Measurements from ENCODE around the gene UTP25.
"Not testable (repeated sequence)": the region's sequence is repeated elsewhere in the genome, so short reads cannot be mapped to it uniquely, and the experiment has no call there.

The UTP25 gene, protein sequence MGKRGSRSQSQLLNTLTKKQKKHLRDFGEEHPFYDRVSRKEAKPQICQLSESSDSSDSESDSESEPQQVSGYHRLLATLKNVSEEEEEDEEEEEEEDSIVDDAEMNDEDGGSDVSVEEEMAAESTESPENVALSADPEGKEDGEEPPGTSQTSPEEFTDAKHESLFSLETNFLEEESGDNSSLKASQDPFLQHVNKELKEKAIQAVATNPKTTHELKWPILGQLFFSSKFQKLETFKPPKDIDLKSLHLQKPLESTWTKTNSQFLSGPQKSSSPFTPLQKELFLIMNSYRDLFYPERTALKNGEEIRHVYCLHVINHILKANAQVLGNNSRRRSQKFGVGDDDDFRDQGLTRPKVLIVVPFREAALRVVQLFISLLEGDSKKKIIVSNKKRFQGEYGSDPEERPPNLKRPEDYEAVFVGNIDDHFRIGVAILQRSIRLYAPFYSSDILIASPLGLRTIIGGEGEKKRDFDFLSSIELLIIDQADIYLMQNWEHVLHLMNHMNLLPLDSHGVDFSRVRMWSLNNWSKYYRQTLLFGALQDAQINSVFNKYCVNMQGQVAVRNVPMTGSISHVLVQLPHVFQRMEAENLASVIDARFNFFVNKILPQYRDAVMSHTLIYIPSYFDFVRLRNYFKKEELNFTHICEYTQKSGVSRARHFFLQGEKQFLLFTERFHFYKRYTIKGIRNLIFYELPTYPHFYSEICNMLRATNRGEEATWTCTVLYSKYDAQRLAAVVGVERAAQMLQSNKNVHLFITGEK

DNA sequence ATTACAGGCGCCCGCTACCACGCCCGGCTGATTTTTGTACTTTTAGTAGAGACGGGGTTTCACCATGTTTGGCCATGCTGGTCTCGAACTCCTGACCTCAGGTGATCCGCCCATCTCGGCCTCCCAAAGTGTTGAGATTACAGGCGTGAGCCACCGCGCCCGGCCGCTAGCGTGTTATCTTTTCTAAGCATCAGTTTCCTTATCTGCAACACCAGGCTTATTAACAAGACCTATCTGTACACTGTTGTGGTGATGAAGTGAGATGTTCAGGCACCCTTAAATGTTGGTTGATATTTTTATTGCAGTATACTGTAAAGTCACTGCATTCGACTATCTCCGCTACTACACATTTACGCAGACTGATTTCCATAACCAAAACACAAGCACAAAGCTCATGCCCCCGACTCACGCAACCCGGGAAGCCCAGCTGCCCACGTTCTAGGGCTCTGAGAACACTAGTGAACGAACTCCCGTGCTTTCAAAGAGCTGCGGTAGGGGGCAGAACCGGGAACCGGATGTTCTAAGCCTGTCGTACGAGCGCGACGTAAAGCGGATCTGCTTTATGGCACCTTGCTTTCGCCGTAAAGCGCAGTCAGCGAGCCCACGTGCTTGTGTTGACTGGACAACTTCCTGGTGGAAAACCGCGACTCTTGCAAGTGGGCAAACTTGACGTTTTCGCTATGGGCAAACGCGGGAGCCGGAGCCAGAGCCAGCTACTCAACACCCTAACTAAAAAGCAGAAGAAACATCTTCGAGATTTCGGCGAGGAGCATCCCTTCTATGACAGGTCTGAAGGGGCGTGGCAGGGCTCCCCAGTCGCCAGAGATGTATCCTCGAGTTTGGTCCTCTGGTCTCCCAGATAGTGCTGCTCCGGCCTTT is at the start of gene UTP25:
Gene UTP25 (plus strand): TSS at position 589 of the 879 bp plus-strand sequence. CDS start 92 bp downstream, at position 681.
- peak; percentile 65 for DNase-seq (ENCODE audit: low read depth)

DNA sequence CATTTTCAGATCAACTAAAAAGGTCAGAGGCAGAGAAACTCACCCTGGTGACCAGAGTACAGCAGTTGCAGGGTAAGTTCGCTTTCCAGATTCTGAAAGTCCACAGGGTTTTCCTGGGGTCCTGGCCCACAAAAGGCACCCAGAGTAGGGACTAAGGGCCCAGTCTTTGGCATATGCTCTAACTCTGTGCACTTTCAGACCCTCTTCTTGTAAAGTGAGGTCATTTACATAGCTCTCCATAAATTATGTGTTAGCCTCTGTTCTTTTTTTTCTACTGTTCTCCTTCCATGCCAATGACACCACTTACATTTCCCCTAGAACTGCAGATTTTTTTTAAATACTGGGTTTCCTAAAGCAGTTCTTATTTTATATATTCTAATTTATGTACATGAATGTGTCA is 49.7 kb upstream of the UTP25 start:
- DNase-seq (ENCODE audit: low read depth) = no peak

DNA sequence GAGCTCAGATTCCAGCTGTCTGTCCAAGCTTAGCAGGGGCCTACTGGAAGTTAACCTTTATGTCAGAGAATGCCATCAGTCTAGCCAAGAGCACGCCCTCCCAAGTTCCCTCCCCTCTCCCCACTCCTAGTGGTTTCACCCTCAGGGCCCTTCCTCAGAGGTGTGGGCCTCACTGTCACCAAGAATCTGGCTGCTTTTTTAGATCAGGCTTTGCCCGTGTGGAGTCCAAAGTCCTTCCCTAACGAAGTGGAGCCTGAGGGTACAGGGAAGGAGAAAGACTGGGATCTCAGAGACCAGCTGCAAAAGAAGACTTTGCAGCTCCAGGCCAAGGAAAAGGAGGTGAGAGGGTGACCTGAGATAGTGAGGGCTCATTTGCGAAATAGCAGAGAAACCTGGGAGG is 47.5 kb upstream of the UTP25 start:
- DNase-seq (ENCODE audit: low read depth) = no peak

DNA sequence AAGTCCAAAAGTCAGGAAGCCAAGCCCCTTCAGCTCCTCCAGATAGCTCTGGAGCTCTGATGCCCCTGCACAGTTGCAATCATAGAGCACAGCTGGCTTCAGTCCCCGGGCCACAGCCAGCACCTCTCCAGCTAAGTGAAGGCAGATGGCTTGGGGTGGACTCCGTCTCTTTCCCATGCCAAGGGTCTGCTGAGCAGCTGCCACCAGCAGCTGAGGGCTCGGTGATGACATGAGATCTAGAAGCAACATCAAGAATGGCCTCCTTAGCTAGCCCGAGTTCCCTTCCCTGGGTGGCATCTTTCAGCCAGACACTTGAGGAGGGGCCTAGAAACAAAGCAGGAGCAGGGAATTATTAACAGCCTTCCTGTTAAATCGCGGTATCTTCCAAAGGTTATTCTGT is 44.4 kb upstream of the UTP25 start:
- no peak for DNase-seq (ENCODE audit: low read depth)

DNA sequence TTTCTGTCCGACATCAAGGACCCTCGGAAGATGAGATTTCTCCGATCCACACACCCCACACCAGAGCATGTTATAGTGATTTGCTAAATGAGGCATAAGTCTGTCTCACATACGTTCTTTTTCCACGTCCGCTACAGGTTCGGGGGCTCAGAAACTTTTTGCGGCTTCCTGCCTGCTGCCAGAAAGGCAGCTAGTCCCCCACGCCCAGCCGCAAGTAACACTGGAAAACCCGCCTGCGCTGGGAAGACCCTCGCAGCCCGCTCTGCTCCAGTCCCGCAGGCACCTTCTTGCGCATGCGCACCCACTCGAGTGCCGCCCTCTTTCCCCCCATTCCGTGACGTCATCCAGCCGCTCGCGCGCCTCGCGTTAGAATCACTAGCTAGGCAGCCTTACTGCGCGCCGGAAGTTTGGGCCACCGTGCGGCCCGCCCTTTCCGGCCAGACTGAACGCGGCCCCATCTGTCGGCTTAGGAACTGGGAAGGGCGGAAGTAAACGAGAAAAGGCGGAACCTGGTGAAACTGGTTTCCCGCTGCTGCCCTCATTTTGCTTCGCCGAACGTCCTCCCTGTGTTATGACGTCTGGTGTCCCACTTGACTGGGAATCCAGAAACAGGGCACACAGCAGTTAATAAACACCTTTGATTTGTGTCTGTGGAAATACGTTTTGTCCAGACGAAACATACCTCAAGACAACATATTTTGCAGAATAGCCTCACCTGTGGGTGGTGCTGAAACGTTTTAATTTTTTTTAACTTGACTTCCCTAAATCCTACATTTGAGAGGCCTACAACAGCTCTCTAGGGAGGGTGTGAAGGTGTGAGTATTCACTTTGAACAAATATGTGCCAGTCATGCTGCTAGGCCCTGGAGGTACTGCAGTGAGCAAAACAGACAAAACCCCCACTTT is 43.3 kb upstream of the UTP25 start, which contains the start of gene C1orf74:
Gene C1orf74 (minus strand): TSS at position 295 of the 905 bp plus-strand sequence. CDS start 925 bp downstream, outside the sequence.
- DNase-seq (ENCODE audit: low read depth) = peak; percentile 100

DNA sequence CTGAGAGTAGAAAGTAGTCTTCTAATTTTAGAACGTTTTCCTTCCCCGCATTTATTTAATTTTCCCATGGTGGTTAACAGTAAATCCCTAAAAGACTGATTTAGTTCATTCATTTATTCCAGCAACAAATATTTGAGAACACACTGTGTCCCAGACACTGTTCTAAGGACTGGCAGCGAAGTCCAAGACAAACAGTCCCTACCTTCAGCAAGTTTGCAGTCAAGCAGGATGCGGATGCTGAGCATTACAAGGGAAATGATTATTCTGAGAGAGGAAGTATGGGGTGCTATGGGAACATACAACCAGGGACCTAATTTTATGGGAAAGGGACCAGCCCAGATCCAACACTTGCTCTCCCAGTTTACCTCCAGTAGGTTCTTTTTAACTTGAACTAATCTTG is 42.2 kb upstream of the UTP25 start:
- no peak for DNase-seq (ENCODE audit: low read depth)

DNA sequence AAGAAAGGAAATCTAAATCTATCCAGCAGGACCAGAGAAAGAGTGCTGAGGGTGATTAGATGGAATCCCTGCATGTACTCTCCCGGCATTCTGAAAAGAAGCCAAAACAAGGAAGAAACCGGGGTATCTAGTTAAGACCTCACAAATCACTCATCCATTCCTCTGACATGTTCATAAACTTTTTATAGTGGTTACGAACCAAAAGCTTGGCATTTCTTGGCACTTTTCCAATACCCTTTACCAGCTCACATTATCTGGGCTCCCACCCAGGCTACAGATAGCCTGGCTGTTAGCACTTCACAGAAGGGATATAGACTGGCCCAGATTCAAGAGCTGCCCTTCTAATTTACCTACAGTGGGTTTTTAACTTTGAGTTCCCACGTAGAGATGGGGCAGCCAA is 41.6 kb upstream of the UTP25 start:
- DNase-seq (ENCODE audit: low read depth) = no peak

DNA sequence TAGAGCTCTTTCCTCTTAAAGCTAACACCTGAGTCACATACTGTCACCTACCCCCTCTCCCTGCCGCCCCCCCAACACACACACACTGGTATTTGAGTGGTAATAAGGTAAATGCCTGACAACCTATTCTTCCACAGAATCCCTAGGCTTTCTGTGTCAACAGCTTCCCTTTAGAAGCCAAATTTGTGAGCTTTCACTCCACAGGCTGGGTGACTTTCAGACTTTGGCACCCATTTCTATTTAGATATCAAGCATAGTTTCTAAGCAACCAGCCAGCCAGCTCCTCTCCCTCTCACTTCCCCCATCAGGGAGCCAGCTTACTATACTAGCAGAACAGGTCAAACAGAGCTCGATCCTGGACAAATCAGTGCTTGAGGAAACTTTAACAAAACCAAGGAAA is 40.2 kb upstream of the UTP25 start:
- DNase-seq (ENCODE audit: low read depth) = no peak

DNA sequence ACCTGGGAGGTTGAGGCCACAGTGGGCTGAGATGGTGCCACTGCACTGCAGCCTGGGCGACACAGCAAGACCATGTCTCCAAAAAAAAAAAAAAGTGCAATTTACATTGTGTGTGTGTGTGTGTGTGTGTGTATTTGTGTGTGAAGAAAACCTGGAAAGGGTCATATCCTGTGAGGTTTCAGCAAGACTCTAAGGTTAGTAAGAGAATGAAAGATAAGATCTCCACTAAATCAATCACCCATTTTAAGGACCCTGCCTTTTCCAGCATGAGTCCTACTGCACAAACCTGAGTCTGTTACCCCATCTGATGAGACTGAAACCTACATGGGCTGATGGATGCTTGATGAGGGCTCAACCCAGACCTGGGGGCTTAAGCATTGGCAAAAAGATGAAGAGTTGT is 38.5 kb upstream of the UTP25 start:
- no peak for DNase-seq (ENCODE audit: low read depth)

DNA sequence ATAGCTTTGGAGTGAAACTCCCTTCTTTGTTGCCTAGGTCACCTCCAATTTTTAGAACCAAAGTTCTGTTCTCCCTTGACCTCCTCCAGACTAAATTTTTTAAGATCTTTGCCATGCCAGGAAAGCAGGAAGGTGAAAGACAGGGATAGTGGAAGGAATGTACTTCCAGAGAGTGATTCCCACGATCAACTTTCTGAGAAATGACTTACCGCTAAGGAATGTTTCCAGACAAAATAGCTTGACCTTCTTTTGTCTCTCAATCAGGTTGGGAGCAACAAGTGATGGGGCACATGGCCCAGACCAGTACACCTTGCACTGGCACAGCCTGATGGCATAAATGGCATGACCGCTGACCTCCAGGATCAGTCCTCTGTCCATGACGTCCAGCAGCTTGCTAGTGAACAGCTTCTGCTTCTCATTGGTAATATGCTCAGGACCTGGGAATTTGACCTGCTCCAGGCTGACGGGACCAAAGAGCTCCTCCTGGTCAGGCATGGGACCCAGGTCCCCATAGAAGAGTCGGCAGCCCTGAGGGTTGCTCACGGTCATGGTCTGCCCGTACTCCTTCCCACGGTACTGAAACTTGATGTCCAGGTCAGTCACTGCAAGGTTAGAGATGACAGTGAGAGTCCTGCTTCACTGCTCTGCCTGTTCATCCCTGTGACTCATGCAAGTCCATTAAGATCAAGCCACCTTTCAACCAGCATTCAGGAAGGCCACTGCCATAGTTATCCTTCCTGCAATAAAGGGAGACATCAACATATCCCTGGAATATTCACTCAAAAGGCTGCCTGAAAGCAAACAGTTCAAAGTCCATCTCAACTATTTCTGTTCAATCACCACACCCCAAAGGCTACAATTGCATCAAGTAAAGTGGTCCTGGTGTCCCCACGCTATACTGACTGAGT is 37.2 kb upstream of the UTP25 start:
- DNase-seq (ENCODE audit: low read depth) = no peak

DNA sequence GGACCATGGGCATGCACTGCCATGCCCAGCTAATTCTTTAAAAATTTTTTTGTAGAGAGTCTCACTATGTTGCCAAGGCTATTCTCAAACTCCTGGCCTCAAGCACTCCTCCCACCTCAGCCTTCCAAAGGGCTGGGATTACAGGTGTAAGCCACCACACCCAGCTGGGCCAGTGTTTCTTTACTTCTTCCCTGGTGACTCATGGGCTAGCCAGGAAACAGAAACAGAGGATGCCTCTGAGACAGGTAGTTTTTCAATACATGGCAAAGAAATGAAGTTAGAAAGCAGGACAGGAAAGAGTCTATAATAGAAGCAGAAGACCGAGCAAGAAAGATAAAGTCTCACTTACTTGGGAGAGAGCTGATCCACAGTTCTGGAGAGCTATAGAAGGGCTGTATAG is 35.9 kb upstream of the UTP25 start:
- no peak for DNase-seq (ENCODE audit: low read depth)

DNA sequence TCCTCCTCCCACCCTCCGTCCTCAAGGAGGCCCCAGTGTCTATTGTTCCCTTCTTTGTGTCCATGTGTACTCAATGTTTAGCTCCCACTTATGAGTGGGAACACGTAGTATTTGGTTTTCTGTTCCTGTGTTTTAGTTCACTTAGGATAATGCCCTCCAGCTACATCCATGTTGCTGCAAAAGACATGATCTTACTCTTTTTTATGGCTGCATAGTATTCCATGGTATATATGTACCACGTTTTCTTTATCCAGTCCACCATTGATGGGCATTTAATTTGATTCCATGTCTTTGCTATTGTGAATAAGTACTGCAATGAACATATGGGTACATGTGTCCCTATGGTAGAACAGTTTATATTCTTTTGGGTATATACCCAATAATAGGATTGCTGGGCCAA is 34.1 kb upstream of the UTP25 start:
- DNase-seq (ENCODE audit: low read depth) = not testable (repeated sequence)

DNA sequence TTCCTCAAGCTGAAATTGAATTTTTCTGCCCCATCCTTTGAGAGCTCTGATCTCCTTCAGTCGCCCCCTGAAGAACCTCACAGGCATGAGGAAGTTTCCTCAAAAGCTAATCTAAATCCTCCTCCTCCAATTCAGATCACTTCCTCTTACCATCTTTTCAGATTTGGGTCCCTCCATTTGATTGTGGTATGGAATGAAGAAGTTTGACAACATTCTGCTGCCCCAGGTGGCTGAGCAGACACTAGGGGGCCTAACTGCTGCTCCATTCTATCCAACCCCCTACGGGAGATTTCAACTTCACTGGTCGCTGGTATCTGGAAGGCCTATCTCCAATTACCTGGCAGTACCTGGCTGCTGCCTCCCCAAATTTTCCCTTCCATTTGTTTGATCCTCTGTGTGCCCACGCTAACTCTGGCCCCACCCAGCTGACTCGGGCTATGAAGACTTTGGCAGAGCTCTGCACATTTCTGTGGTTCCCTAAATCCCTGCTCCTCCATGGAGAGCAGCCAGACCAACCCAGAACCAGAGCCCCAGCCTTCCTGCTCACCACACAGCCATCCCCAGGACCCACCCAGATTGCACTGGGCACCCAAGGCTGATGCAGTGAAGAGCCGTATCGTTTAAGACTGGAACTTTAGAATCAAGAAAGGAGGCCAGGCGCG is 29.7 kb upstream of the UTP25 start:
- DNase-seq (ENCODE audit: low read depth) = no peak

DNA sequence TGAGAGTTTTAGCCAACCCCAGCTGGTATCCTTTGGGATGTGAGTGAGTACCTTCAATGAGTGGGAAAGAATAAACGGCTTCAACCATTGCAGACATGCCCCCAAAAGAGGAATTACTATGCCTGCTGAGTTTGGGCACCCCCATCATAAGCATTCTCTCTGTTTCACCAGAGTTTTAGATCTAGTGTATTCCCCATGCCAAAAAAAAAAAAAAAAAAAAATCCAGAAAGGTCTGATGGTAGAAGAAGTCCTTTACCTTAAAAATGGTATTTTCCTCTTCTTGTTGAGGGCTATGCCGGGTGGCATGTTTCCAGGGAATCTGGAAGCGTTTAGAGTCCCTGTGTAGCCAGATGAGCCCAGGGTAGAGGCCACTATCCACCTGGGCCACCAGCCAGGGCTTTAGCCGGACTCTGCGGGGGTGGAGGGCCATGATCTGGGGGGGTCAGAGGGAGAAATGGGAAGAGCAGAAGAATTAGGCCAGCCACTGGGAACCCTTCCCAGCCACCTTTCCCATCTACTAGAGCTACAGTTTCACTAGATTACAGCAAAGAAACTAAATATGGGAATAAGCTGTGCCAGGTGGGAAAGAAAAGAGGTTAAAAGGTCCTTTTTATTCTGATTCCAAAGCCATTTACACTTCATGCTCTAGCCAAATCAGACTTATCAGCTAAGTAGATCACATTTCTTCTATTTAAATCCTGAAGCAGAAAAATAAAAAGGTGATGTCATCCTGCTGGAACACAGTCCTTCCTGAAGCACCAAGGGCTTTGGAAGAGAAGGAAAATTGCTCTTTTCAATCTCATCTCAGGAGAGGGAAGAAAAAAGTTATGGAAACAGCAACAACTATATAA is 26.6 kb upstream of the UTP25 start:
- DNase-seq (ENCODE audit: low read depth) = no peak

DNA sequence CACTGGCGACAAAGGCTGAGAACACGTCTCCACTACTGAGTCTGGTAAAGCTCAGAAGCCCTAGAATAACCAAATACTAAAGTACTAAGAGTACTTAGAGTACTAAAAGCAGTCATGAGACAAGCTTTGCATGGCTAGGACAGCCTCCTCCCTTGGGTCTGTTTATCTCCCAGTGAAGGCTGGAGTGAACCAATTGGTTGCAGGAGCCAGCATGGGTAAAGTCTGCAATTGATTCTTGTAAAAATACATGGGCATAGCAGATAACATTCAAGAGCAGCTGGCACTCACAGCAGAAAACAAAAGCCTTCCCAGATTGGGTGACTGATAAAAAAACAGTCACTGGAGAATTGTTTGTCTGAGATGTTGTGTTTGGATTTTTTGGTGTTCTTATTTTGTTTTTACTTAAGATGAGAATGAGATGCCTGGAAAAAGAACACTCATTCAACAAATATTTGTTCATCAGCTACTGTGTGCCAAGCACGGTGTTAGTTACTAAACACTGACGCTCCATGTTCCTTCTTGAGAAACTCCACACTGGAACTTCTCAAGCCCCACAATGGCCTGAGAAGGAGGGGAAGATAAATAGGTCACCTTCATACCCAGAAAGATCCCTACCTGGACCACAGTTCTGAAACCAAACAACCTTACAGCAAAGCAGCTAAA is 25.5 kb upstream of the UTP25 start:
- no peak for DNase-seq (ENCODE audit: low read depth)

DNA sequence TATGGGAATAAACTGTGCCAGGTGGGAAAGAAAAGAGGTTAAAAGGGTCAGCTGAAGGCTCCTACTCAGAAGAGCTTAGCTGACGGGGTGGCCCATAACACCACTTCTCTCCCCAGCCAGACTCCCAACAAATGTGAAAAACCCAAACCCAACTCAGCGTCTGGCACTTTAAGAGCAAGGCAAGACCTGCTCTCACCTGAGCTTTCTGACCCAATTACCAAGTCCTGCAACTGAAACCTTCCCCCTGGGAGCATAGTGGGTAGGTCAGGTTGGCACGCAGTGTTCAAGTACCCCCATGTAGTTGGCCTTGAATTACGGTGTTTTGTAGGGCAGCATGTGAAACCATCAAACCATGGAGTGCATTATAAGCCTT is 25.0 kb upstream of the UTP25 start:
- DNase-seq (ENCODE audit: low read depth) = no peak

DNA sequence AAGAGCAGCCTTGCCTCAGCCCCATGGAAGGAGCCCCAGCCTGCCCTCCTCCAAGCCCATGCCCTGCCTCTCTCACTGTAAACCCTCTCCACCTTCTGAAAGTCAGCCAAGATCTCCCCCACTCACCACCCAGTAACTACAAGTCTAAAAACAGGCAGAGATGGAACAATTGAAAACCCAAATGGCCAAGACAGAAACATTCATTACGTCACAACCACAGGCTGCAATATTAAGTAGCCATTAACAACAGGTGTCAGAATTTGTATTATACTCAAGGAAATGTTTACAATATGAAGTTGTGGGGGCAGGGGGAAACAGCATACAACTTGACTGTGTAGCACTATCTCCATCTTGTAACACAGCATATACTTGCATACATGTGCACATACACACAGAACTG is 24.2 kb upstream of the UTP25 start:
- no peak for DNase-seq (ENCODE audit: low read depth)

DNA sequence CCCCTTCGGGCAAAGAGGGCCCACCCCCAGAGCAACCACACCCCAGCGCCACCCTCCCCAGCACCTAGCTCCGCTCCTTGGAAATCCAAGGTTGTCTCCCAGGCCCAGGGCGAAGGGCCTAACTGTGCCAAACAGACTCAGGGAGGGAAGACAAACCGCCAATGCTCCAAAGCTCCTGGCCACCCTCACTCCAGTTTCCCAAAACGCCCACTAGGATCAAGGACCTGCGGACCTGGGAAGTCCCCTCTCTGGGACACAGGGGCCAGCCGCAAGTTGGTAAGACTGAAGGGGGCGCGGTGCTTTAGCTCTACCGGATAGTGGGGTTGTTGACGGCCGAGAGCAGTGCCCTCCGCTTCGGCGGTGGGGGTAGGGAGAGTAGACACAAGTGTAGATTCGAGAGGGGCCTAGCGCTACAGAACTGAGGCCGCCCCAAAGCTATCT is 22.4 kb upstream of the UTP25 start:
- no peak for DNase-seq (ENCODE audit: low read depth)
